Esophagus muscularis mucosa (tissue), 3 donors: Measurements from ENCODE around the gene GRID1.

Experiments used
- POLR2A ChIP-seq: fragments of 450-650 bp; IDR thresholded peaks from one replicate; pipeline ENCODE4 v1.6.1; 2017; ENCODE audit warnings: antibody characterized with exemption, moderate library complexity, mild to moderate bottlenecking, low read depth
- POLR2AphosphoS5 ChIP-seq, 2 donors: sonication (generic); formaldehyde crosslinking; IDR thresholded peaks; one replicate each; pipeline ENCODE4 v1.6.1; 2017; ENCODE audit warnings: antibody characterized with exemption in 2 of 2
- TF ChIP-seq, protein P1 (sequence below), 3 experiments: fragments of 200-600 bp in 2 of 3; fragments of 450-650 bp in 1 of 3; sonication (generic) in 2 of 3; IDR thresholded peaks; one replicate each; pipeline ENCODE4 v1.5.1; 2017 to 2019; ENCODE audit warnings: antibody characterized with exemption in 3 of 3, mild to moderate bottlenecking in 2 of 3, moderate library complexity in 1 of 3

- TF ChIP-seq, protein P1, sequence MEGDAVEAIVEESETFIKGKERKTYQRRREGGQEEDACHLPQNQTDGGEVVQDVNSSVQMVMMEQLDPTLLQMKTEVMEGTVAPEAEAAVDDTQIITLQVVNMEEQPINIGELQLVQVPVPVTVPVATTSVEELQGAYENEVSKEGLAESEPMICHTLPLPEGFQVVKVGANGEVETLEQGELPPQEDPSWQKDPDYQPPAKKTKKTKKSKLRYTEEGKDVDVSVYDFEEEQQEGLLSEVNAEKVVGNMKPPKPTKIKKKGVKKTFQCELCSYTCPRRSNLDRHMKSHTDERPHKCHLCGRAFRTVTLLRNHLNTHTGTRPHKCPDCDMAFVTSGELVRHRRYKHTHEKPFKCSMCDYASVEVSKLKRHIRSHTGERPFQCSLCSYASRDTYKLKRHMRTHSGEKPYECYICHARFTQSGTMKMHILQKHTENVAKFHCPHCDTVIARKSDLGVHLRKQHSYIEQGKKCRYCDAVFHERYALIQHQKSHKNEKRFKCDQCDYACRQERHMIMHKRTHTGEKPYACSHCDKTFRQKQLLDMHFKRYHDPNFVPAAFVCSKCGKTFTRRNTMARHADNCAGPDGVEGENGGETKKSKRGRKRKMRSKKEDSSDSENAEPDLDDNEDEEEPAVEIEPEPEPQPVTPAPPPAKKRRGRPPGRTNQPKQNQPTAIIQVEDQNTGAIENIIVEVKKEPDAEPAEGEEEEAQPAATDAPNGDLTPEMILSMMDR (IDR thresholded peaks at IDR 0.05): no peak
- TF ChIP-seq POLR2AphosphoS5 (IDR thresholded peaks at IDR 0.05): no peak
- TF ChIP-seq POLR2A: no peak
These were observed 235.7 kb downstream of the GRID1 start for GRCh38 chr10:86130737-86131475.
